ENCODE data around the gene HAGHL.

HAGHL gene

GRCh38 chr16:754656-755055, 27.8 kb downstream of the HAGHL start:
- DNase-seq (ENCODE audit: low read depth), result no peak

GRCh38 chr16:756428-756827, 29.5 kb downstream of the HAGHL start:
- DNase-seq (ENCODE audit: low read depth), result no peak

- DNase-seq (ENCODE audit: low read depth), result no peak
Measured at GRCh38 chr16:759110-759910, 32.4 kb downstream of the HAGHL start.

GRCh38 chr16:760065-760464, 33.2 kb downstream of the HAGHL start:
- DNase-seq (ENCODE audit: low read depth), result no peak

- no peak for DNase-seq (ENCODE audit: low read depth)
Measured at GRCh38 chr16:760545-761343, 33.8 kb downstream of the HAGHL start, which contains the start of gene MSLN. MSLN (plus strand) TSS chr16:760734; CDS start chr16:762681, 1,947 bp downstream.

GRCh38 chr16:761625-762513, 35.0 kb downstream of the HAGHL start:
- DNase-seq (ENCODE audit: low read depth), result no peak

- DNase-seq (ENCODE audit: low read depth), result no peak
Measured at GRCh38 chr16:762595-763268, 35.8 kb downstream of the HAGHL start.

- DNase-seq (ENCODE audit: low read depth), result no peak
Measured at GRCh38 chr16:763369-764183, 36.7 kb downstream of the HAGHL start.

- no peak for DNase-seq (ENCODE audit: low read depth)
Measured at GRCh38 chr16:764184-764750, 37.4 kb downstream of the HAGHL start.

- no peak for DNase-seq (ENCODE audit: low read depth)
Measured at GRCh38 chr16:764848-765487, 38.1 kb downstream of the HAGHL start.

- no peak for DNase-seq (ENCODE audit: low read depth)
Measured at GRCh38 chr16:765488-765865, 38.6 kb downstream of the HAGHL start.

- DNase-seq (ENCODE audit: low read depth), result no peak
Measured at GRCh38 chr16:766008-766819, 39.3 kb downstream of the HAGHL start.

- DNase-seq (ENCODE audit: low read depth), result no peak
Measured at GRCh38 chr16:766820-767640, 40.1 kb downstream of the HAGHL start.

GRCh38 chr16:767743-768235, 40.9 kb downstream of the HAGHL start:
- no peak for DNase-seq (ENCODE audit: low read depth)

- DNase-seq (ENCODE audit: low read depth), result no peak
Measured at GRCh38 chr16:768428-768827, 41.5 kb downstream of the HAGHL start.

GRCh38 chr16:769184-769784, 42.4 kb downstream of the HAGHL start:
- DNase-seq (ENCODE audit: low read depth), result no peak

GRCh38 chr16:769934-770333, 43.0 kb downstream of the HAGHL start:
- no peak for DNase-seq (ENCODE audit: low read depth)

- no peak for DNase-seq (ENCODE audit: low read depth)
Measured at GRCh38 chr16:770411-770810, 43.5 kb downstream of the HAGHL start.
